H9 (cell line): ENCODE results near the gene TTLL12. TPM values are rescaled to one million over a fixed set of nuclear protein-coding genes. Genes with fewer than 3 reads are reported as not detected.

Experiments used
- DNase-seq: peaks from one replicate; pipeline ENCODE4 v3.0.0-alpha.2; 2017
- H2AFZ ChIP-seq: one replicate; pipeline ENCODE4 v1.6.1; 2013; ENCODE audit warnings: mild to moderate bottlenecking, low read length, control low read depth, moderate library complexity
- H2AK5ac ChIP-seq: 2 replicates; pipeline ENCODE4 v1.6.1; 2013; ENCODE audit warnings: low read length, control low read depth, mixed read lengths; ENCODE audit not compliant: insufficient read length
- H2BK120ac ChIP-seq: one replicate; pipeline ENCODE4 v1.6.1; 2013; ENCODE audit warnings: low read depth, mild to moderate bottlenecking, low read length, control low read depth, inconsistent platforms; ENCODE audit not compliant: poor library complexity, severe bottlenecking
- H2BK12ac ChIP-seq: 2 replicates; pipeline ENCODE4 v1.6.1; 2013; ENCODE audit warnings: low read length, control low read depth, mixed read lengths, low read depth; ENCODE audit not compliant: insufficient read length
- H2BK15ac ChIP-seq: 2 replicates; pipeline ENCODE4 v1.6.1; 2013; ENCODE audit warnings: low read depth, low read length, control low read depth
- H2BK20ac ChIP-seq: one replicate; pipeline ENCODE4 v1.6.1; 2013; ENCODE audit warnings: low read depth, mild to moderate bottlenecking, low read length, control low read depth, inconsistent platforms; ENCODE audit not compliant: poor library complexity, severe bottlenecking
- H2BK5ac ChIP-seq: 2 replicates; pipeline ENCODE4 v1.6.1; 2013; ENCODE audit warnings: low read length, control low read depth, mixed read lengths; ENCODE audit not compliant: insufficient read length
- H3K14ac ChIP-seq: 2 replicates; pipeline ENCODE4 v1.6.1; 2013; ENCODE audit warnings: low read length, control low read depth; ENCODE audit not compliant: insufficient read depth
- H3K18ac ChIP-seq: 2 replicates; pipeline ENCODE4 v1.6.1; 2013; ENCODE audit warnings: low read depth, mild to moderate bottlenecking, mixed read lengths, low read length, control low read depth; ENCODE audit not compliant: insufficient read length
- H3K23ac ChIP-seq: 2 replicates; pipeline ENCODE4 v1.6.1; 2013; ENCODE audit warnings: low read length, control low read depth, mixed read lengths, low read depth; ENCODE audit not compliant: insufficient read length
- H3K23me2 ChIP-seq: 2 replicates; pipeline ENCODE4 v1.6.1; 2013; ENCODE audit warnings: low read depth, mild to moderate bottlenecking, mixed read lengths, low read length, control low read depth; ENCODE audit not compliant: insufficient read length, poor library complexity, severe bottlenecking
- H3K27ac ChIP-seq: 2 replicates; pipeline ENCODE4 v1.5.1; 2013; ENCODE audit warnings: low read length, control low read depth, mixed read lengths, low read depth; ENCODE audit not compliant: insufficient read length
- H3K27me3 ChIP-seq: 2 replicates; pipeline ENCODE4 v1.6.1; 2013; ENCODE audit warnings: low read length, control low read depth, inconsistent platforms; ENCODE audit not compliant: insufficient read depth
- H3K4ac ChIP-seq: 2 replicates; pipeline ENCODE4 v1.6.1; 2013; ENCODE audit warnings: low read depth, mild to moderate bottlenecking, control low read depth, inconsistent platforms, low read length, moderate library complexity
- H3K4me1 ChIP-seq: 2 replicates; pipeline ENCODE4 v1.6.1; 2013; ENCODE audit warnings: low read length, control low read depth, inconsistent platforms; ENCODE audit not compliant: insufficient read depth
- H3K4me2 ChIP-seq: 2 replicates; pipeline ENCODE4 v1.6.1; 2013; ENCODE audit warnings: low read length, control low read depth, mixed read lengths; ENCODE audit not compliant: insufficient read length, insufficient read depth
- H3K56ac ChIP-seq: 2 replicates; pipeline ENCODE4 v1.6.1; 2013; ENCODE audit warnings: low read depth, mild to moderate bottlenecking, mixed read lengths, low read length, control low read depth; ENCODE audit not compliant: insufficient read length
- H3K79me1 ChIP-seq: 2 replicates; pipeline ENCODE4 v1.6.1; 2013; ENCODE audit warnings: low read depth, mild to moderate bottlenecking, moderate library complexity, low read length, control low read depth, inconsistent platforms; ENCODE audit not compliant: insufficient read depth, poor library complexity, severe bottlenecking
- H3K79me2 ChIP-seq: 2 replicates; pipeline ENCODE4 v1.6.1; 2013; ENCODE audit warnings: low read length, control low read depth, inconsistent platforms; ENCODE audit not compliant: insufficient read depth
- H3K9ac ChIP-seq: 2 replicates; pipeline ENCODE4 v1.6.1; 2013; ENCODE audit warnings: low read length, control low read depth, mixed read lengths; ENCODE audit not compliant: insufficient read length; ENCODE audit errors: extremely low read depth
- H3K9me3 ChIP-seq: one replicate; pipeline ENCODE4 v1.6.1; 2013; ENCODE audit warnings: low read depth, low read length, inconsistent platforms; ENCODE audit not compliant: control insufficient read depth
- H3T11ph ChIP-seq: one replicate; pipeline ENCODE4 v1.6.1; 2013; ENCODE audit warnings: mild to moderate bottlenecking, low read length, control low read depth, inconsistent platforms
- H4K20me1 ChIP-seq: one replicate; pipeline ENCODE4 v1.6.1; 2013; ENCODE audit not compliant: control insufficient read depth, insufficient read length, insufficient read depth
- H4K5ac ChIP-seq: 2 replicates; pipeline ENCODE4 v1.6.1; 2013; ENCODE audit warnings: low read depth, mild to moderate bottlenecking, mixed read lengths, low read length, control low read depth; ENCODE audit not compliant: insufficient read length
- H4K8ac ChIP-seq: replicated peaks from 2 replicates; pipeline ENCODE4 v1.6.1; 2013; ENCODE audit warnings: low read length, control low read depth, mixed read lengths, low read depth; ENCODE audit not compliant: insufficient read length
- H4K91ac ChIP-seq: 2 replicates; pipeline ENCODE4 v1.6.1; 2013; ENCODE audit warnings: low read depth, mild to moderate bottlenecking, moderate library complexity, mixed read lengths, low read length, control low read depth; ENCODE audit not compliant: insufficient read length
- H3K27ac Mint-ChIP-seq, 3 experiments: 2 replicates in 2 of 3; 3 replicates in 1 of 3; pipeline ENCODE4 v1.8.0; 2020 to 2021; ENCODE audit warnings: mixed read lengths in 3 of 3, mild to moderate bottlenecking in 1 of 3, moderate library complexity in 1 of 3
- H3K27me3 Mint-ChIP-seq: 2 replicates; pipeline ENCODE4 v1.8.0; 2021; ENCODE audit warnings: low read depth, mild to moderate bottlenecking, moderate library complexity, mixed read lengths
- H3K36me3 Mint-ChIP-seq, 3 experiments: 2 replicates in 2 of 3; 3 replicates in 1 of 3; pipeline ENCODE4 v1.8.0; 2020 to 2021; ENCODE audit warnings: low read depth in 3 of 3, mixed read lengths in 3 of 3; ENCODE audit not compliant: insufficient read depth in 1 of 3
- H3K4me1 Mint-ChIP-seq, 2 experiments: 2 replicates each; pipeline ENCODE4 v1.8.0; 2020; ENCODE audit warnings: mixed read lengths in 2 of 2
- H3K4me3 Mint-ChIP-seq, 2 experiments: 2 replicates in 1 of 2; 3 replicates in 1 of 2; pipeline ENCODE4 v1.8.0; 2020 to 2021; ENCODE audit warnings: mild to moderate bottlenecking in 2 of 2, mixed read lengths in 2 of 2, moderate library complexity in 1 of 2
- H3K9me3 Mint-ChIP-seq, 2 experiments: 2 replicates in 1 of 2; 3 replicates in 1 of 2; pipeline ENCODE4 v1.8.0; 2020; ENCODE audit warnings: mild to moderate bottlenecking in 2 of 2, mixed read lengths in 2 of 2, moderate library complexity in 1 of 2
- WGBS: extraction: QIAGEN DNeasy Blood & Tissue Kit; methylation state at CpG from one replicate; pipeline ENCODE4 v1.1.7; 2013; ENCODE audit warnings: missing lambda C conversion rate, low lambda C conversion rate, mixed read lengths; ENCODE audit not compliant: insufficient read length; ENCODE audit errors: extremely low coverage; 5-methylcytosine and 5-hydroxymethylcytosine counted together
- total RNA-seq: library from RNA; stranded (reverse); gene quantifications from 2 replicates; pipeline ENCODE4 v1.2.1, GENCODE V29; 2021
- TF ChIP-seq, protein P1 (sequence below): fragments of 200-600 bp; sonication (generic); conservative IDR thresholded peaks from 3 replicates; pipeline ENCODE4 v1.8.0; 2021; ENCODE audit warnings: antibody characterized with exemption, mild to moderate bottlenecking

The TTLL12 gene
- total RNA-seq, 1 experiment from 2014 or later = 89.6 TPM

DNA sequence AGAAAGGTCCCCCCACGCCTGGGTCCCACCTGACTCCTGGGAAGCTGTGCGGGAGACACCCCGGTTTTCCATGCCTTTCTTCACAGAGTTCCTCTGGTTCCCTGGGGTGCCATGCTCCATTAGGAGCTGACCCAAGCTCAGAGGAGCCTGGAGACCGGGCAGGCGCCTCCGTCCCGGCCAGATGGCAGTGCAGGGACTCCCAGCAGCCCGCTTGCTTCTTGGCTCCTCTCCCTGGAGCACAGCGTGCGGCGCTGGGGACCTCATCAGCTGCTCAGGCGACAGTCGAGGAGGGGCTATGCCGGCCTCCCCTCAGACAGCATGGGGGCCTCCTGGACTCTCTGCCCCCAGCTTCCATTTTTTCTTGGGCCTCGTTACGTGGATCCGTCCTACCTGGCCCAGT is 13.1 kb upstream of the TTLL12 start:
- no peak overlapping the region for H3K14ac ChIP-seq
- H4K20me1 ChIP-seq = no peaks in the 10 kb centered on the region
- H3K79me2 ChIP-seq = no peaks in the 10 kb centered on the region
- Mint-ChIP-seq H3K27ac (no peak overlapping the region), H3K9me3 (no peaks in the 10 kb centered on the region), H3K4me1 (peaks cover 14 to 21% of the 10 kb centered on the region in 2 experiments), H3K27me3 (peaks cover 6% of the 10 kb centered on the region), H3K36me3 (no peaks in the 10 kb centered on the region), H3K4me3 (no peak overlapping the region)
- no peak overlapping the region for H2BK12ac ChIP-seq
- H3K4me2 ChIP-seq = no peak overlapping the region
- no peaks in the 10 kb centered on the region for H3K4me1 ChIP-seq
- H3K27me3 ChIP-seq = no peaks in the 10 kb centered on the region
- H3K23ac ChIP-seq = no peak overlapping the region
- no peak overlapping the region for H3K4ac ChIP-seq
- no peak overlapping the region for H2BK15ac ChIP-seq
- H4K8ac ChIP-seq = no peak overlapping the region
- no peaks in the 10 kb centered on the region for H3K9me3 ChIP-seq
- no peak overlapping the region for H2AFZ ChIP-seq
- H4K91ac ChIP-seq = no peak overlapping the region
- H3K27ac ChIP-seq = no peak overlapping the region
- no peak overlapping the region for H3K56ac ChIP-seq
- H2BK5ac ChIP-seq = no peak overlapping the region
- no peak overlapping the region for H2BK20ac ChIP-seq
- H2BK120ac ChIP-seq = no peak overlapping the region
- DNase-seq = no peak
- no peaks in the 10 kb centered on the region for H3K23me2 ChIP-seq
- H2AK5ac ChIP-seq = no peak overlapping the region
- no peaks in the 10 kb centered on the region for H3K79me1 ChIP-seq
- H3K18ac ChIP-seq = no peak overlapping the region
- no peak overlapping the region for H4K5ac ChIP-seq
- TF ChIP-seq, protein P1, sequence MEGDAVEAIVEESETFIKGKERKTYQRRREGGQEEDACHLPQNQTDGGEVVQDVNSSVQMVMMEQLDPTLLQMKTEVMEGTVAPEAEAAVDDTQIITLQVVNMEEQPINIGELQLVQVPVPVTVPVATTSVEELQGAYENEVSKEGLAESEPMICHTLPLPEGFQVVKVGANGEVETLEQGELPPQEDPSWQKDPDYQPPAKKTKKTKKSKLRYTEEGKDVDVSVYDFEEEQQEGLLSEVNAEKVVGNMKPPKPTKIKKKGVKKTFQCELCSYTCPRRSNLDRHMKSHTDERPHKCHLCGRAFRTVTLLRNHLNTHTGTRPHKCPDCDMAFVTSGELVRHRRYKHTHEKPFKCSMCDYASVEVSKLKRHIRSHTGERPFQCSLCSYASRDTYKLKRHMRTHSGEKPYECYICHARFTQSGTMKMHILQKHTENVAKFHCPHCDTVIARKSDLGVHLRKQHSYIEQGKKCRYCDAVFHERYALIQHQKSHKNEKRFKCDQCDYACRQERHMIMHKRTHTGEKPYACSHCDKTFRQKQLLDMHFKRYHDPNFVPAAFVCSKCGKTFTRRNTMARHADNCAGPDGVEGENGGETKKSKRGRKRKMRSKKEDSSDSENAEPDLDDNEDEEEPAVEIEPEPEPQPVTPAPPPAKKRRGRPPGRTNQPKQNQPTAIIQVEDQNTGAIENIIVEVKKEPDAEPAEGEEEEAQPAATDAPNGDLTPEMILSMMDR = no peak
- H3K9ac ChIP-seq = no peak overlapping the region
- no peak overlapping the region for H3T11ph ChIP-seq
- no CpG with 5 or more reads among the region's 17 CpGs for WGBS
